Measurements from ENCODE around the gene SPOPL. TPM values are rescaled to one million over a fixed set of nuclear protein-coding genes. Genes with fewer than 3 reads are reported as not detected.

The SPOPL gene
- 7.0 to 9.9 TPM (median 8.4 TPM) in 5 replicates for total RNA-seq (2022; extraction: Qiagen RNA extraction)

DNA sequence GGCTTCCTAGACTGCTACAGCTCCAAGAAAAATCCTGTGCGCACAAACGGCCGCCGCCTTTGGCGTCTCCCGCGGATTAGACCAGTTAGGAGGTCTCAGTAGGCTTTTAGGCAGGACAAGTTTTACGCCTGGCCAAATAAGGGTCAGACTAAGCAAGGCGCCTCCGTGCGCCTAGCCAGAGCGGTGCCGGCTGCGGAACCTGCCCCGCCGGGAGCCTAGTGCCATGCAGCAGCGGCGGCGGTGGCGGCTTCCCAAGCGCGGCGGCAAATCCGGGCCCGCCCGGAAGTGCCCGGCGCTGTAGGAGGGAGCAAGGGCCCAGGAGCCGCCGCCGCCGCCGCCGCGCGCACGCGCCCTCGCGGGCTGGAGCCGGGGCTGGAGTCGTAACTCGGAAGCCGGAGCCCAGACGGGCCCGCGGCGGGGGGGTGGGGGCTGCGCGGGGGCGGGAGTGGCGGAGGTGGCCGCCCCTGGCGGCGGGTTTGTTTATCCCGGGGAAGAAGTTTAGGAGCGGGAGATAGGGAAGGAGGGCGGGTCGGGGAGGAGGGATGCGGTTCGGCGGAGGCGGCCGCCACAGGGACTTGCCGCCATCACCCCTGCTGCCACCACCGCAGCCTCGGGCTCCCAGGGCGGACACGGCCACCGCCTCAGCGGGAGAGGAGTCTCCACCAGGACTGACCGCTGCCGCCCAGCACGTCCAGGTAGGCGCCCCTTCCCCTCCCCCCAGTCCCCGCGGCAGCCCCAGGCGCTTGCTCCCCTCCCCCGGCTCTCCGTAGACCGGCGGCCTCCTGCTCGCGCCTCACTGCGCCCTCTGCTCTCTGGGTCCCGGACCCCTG, at the start of gene SPOPL:
Gene SPOPL (plus strand): TSS at position 346 of the 830 bp plus-strand sequence. CDS start 48,447 bp downstream, outside the sequence.

Data from A549 treated with CORT108297 at 1 μM for 4 hours (cell line).